HTERT RPE-1 (cell line): ENCODE measurements around the gene UBE2H.
"Not testable (repeated sequence)": the region's sequence is repeated elsewhere in the genome, so short reads cannot be mapped to it uniquely, and the experiment has no call there.

Experiments
- in situ Hi-C: fragments of 300-500 bp; cut with MboI; formaldehyde crosslinking; loops from 4 replicates; pipeline ENCODE4 v1.14.3; 2020; ENCODE audit warnings: low sequenced_read_pairs

UBE2H gene

GRCh38 chr7:129824291-129825208, 128.2 kb downstream of the UBE2H start:
- in situ Hi-C loops: no loop called here

DNA sequence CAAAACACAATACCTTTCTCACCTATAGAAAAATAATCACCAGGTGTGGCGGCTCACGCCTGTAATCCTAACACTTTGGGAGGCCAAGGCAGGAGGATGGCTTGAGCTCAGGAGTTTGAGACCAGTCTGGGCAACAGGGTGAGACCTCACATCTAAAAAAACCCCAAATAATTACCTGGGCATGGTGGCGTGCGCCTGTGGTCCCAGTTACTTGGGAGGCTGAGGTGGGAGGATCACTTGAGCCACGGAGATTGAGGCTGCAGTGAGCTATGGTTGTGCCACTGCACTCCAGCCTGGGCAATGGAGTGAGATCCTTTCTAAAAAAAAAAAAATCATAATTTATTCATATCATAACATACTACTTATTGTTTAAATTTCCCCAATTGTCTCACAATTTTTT, 129.6 kb downstream of the UBE2H start:
- in situ Hi-C loops: not testable (repeated sequence)

GRCh38 chr7:129821476-129821875, 131.3 kb downstream of the UBE2H start:
- in situ Hi-C loops: no loop called here

DNA sequence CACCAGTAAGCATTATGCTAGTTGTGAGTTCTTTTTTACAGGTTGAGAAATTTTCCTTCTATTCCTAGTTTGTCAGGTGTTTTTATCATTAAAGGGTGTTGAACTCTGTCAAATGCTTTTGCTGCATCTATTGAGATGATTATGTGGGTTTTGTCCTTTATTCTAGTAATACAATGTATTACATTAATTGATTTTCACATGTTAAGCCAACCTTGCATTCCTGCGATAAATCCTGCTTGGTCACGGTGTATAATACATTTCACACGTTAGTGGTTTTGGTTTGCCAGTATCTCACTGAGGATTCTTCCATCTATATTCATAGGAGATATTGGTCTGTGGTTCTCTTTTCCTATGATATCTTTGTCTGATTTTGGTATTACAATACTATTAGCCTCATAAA, 136.0 kb downstream of the UBE2H start:
- in situ Hi-C loops: no loop called here

GRCh38 chr7:129807863-129808262, 144.9 kb downstream of the UBE2H start:
- in situ Hi-C loops: no loop called here

DNA sequence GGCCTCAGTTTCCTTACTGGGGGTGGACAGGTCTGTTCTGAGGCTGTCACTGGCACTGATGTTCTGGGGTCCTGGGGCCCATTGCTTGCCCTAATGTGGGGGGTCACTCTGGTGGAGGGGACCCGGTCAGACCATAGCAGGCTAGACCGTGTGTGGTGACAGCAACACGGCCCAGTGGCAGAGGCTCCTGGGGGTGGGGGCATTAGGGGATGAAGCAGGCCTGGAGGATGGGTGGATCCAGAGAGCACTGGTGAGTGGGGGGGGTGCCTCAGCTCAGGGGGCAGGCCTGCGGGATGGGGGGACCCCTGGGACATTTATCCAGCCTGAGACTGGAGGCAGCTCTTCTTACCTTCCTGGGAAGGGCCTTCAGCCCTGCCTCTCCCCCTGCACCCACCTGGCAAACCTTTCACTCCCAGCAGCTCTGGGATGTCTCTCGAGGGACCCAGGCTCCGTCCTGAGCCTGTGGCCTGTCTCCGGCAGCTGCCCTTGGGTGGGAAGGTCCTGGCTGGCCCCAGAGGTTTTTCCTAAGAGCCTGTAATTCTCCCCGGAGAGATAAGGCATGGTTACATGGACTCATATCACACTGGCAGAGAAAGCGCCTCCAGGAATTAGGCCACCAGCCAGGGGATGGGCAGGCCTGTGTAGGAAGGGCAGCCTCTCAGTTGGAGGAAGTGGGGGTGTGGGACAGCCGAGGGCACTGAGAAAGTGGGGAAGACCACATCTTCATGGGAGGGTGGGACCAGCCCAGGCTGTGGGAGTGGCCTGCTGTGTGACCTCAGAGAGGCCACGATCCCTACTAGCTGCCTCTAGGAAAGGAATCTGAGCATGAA, 147.7 kb downstream of the UBE2H start:
- in situ Hi-C loops: no loop called here

- in situ Hi-C loops: no loop called here
Observed at GRCh38 chr7:129804111-129804889, 148.5 kb downstream of the UBE2H start.

DNA sequence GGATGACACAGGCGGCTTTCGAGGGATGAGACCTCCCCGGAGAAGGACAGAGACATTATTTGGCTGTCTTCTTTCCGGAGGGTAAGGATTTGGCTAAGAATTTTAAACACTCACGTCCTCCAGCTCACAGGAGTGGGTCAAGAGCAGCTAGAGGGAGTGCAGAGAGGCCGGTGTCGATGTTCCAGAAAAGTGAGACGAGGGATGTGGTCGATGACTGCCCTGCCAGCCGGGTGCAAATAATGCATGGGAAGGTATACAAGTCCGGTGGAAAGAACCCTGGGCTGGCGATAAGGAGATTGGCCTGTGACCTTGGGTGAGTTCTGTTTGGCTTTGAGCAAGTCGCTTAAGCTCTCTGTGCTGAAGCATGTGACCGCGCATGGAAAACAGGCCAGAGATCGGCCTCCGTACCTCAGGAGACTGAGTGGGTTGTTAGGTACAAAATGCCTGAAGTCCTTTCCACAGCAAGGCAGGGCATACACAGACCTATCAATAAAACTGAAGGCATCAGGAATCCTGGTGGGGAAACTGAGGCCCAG, 149.1 kb downstream of the UBE2H start:
- in situ Hi-C loops: no loop called here

GRCh38 chr7:129801882-129802281, 150.9 kb downstream of the UBE2H start:
- in situ Hi-C loops: no loop called here

GRCh38 chr7:129800901-129801300, 151.9 kb downstream of the UBE2H start:
- in situ Hi-C loops: no loop called here

DNA sequence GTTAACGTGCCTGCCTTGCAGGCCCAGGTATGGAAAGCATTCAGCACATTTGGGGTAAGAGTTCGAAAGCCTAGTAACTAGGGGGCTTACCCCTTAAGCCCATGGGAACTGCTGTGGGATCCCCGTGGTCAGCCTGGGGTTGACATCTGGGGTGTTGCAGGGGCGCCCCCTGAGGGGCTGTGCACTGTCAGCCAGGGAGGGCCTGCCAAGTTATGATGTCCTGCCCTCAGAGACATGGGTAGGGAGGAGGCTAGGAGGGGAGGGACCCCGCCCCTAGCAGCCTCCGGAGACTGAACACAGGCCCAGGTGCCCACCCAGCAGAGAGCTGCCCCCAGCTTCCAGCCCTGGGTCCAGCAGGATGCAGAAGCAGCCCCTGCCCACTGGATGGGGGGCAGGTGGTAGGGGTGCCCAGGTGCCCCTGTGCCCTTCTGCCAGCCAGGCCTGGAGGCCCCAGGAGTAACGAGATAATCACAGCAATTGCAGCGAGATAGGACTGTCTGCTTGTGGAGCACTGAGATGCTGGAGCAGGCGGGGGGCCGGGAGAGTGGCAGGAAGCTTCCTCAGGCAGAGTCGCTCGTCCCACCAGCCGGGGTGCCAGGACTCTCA, 153.3 kb downstream of the UBE2H start:
- in situ Hi-C loops: no loop called here

- in situ Hi-C loops: no loop called here
Observed at GRCh38 chr7:129798616-129799349, 154.0 kb downstream of the UBE2H start.

- in situ Hi-C loops: no loop called here
Observed at GRCh38 chr7:129797214-129797789, 155.5 kb downstream of the UBE2H start.

DNA sequence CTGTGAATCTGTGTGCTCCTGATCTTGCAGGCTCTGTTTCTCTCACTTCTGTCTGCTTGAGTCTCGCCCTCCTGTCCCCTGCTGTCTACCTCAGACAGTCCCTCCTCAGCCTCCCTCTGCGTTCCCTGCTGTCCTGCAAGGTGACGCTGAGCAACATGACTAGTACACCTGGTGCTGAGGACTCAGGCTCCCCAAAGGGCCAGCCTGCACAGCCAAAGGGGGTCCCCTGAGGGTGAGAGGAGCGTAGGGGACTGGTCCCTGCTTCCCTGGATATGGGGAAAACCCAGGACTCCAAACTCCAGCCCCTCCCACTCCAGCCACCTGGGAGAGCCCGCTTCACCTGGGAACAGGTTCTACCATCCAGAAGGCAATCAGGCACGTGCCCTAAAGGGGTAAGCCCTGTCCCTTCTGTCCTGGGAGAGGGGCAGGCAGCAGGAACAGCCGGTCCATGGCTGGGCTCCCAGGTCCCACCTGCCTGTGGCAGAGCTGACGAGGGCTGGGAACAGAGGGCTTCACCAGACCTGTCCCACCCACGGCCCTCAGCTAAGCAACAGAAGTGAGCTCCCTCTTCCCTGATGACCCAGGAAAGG, 156.5 kb downstream of the UBE2H start:
- in situ Hi-C loops: no loop called here

DNA sequence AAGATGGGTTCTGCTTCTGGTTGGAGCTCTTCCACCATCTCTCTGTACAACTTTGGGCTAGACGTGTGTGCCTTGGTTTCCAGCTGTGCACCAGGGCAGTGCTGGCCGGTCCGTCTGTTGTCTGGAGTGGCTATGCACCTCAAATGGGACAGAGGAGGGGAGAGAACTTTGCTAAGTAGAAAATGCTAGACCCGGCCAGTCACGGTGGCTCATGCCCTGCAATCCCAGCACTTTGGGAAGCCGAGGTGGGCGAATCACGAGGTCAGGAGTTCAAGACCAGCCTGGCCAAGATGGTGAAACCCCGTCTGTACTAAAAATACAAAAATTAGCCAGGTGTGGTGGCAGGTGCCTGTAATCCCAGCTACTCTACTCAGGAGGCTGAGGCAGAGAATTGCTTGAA, 158.3 kb downstream of the UBE2H start:
- in situ Hi-C loops: not testable (repeated sequence)

- in situ Hi-C loops: no loop called here
Observed at GRCh38 chr7:129793506-129794310, 159.1 kb downstream of the UBE2H start.

DNA sequence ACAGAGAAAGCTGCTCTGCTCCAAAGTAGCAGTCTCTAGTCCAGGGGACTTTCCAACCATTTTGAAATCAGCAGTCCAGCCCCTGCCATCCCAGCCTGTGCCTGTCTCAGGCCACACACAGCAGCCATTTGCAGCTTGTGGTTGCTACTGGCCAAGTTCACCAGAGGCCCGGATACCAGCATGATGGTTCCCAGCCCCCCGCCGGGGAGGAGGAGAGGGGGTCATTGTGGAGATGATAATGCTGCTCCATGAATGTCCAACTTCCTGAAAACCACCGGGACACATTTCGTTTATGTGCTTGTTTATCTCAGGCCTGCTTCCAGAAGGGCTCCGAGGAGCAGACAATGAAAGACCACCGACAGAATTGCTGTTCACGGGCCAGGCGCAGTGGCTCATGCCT, 160.0 kb downstream of the UBE2H start:
- in situ Hi-C loops: no loop called here

DNA sequence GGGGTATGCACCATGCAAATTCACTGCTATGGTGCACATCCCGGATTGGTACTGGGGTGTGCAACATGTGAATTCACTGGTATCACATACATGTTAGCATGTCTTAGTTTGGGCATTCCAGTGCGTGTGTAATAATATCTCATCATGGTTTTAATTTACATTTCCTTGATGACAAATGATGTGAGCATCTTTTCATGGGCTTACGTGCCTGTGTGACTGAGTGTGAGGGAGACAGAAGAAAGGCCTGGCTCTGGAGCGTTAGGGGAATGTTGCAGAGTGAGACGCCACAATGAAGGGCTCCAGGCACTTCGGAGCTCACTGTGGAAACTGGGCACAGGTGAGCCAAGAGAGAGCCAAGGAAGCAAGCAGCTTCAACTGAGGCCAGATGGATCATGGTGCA, 162.6 kb downstream of the UBE2H start:
- in situ Hi-C loops: no loop called here
